Measurements from ENCODE around the gene GLRA3. TPM values are rescaled to one million over a fixed set of nuclear protein-coding genes. Genes with fewer than 3 reads are reported as not detected.

GLRA3 gene
- total and polyA plus RNA-seq, 2 experiments from 2014 or later: 0.03 to 0.19 TPM

GRCh38 chr4:174739576-174739975, 89.5 kb downstream of the GLRA3 start:
- DNase-seq (ENCODE audit: low spot score): no peak
- Histone ChIP-seq H3K27me3 (ENCODE audit: insufficient read depth) (no peaks in the 10 kb centered on the region), H3K4me1 (ENCODE audit: insufficient read depth) (no peaks in the 10 kb centered on the region), H2AFZ (no peak overlapping the region), H4K20me1 (replicated peaks; ENCODE audit: insufficient read depth) (no peaks in the 10 kb centered on the region), H3K9me2 (ENCODE audit: insufficient read depth) (no peaks in the 10 kb centered on the region), H3F3A (replicated peaks; ENCODE audit: low read depth) (no peaks in the 10 kb centered on the region), H3K36me3 (ENCODE audit: insufficient read depth) (no peaks in the 10 kb centered on the region), H3K27ac (ENCODE audit: low read depth) (no peak overlapping the region), H3K79me2 (replicated peaks; ENCODE audit: insufficient read depth) (no peaks in the 10 kb centered on the region), H3K4me2 (no peak overlapping the region), H3K4me3 (no peak overlapping the region)
- TF ChIP-seq EZH2phosphoT487 (IDR thresholded peaks at IDR 0.05; ENCODE audit: unreplicated experiment) (no peak), CREB1 (CRISPR knock-in tag; IDR thresholded peaks at IDR 0.05; ENCODE audit: low read depth) (no peak), POLR2AphosphoS5 (IDR thresholded peaks at IDR 0.05; ENCODE audit: low read depth) (no peak), ZNF114 (CRISPR knock-in tag; IDR thresholded peaks at IDR 0.05) (no peak), JUNB (IDR thresholded peaks at IDR 0.05; ENCODE audit: unreplicated experiment) (no peak)
- TF ChIP-seq, protein P1, sequence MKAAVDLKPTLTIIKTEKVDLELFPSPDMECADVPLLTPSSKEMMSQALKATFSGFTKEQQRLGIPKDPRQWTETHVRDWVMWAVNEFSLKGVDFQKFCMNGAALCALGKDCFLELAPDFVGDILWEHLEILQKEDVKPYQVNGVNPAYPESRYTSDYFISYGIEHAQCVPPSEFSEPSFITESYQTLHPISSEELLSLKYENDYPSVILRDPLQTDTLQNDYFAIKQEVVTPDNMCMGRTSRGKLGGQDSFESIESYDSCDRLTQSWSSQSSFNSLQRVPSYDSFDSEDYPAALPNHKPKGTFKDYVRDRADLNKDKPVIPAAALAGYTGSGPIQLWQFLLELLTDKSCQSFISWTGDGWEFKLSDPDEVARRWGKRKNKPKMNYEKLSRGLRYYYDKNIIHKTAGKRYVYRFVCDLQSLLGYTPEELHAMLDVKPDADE (IDR thresholded peaks at IDR 0.05): no peak
- ATAC-seq: no peak
- H3K27me3 Mint-ChIP-seq (ENCODE audit: insufficient read depth, low read depth, poor library complexity): no peaks in the 10 kb centered on the region
- no peak overlapping the region for H3K27ac Mint-ChIP-seq
- H3K4me3 Mint-ChIP-seq: no peak overlapping the region
- H3K9me3 Mint-ChIP-seq: no peaks in the 10 kb centered on the region; the same call in 2 of the 3 replicates
- no peaks in the 10 kb centered on the region for H3K4me1 Mint-ChIP-seq
- no peaks in the 10 kb centered on the region for H3K36me3 Mint-ChIP-seq (ENCODE audit: low read depth)

DNA sequence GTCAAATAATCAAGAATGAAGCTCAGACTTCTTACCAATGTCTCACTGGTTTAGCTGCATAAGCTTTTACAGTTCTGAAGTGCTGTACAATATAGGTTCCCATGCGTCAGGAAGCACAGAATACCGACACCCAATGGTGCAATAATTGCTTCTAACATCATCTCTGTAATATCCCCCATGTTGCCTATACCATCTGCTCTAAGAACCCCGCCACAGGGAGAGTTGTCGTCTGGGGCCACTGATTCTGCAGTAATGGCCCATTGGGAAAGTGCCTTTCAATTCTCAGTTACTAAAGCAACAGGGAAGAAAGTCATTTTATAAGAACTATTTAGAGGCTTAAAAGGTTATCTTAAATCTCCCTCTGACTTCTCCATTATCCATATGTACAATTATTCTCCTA, 94.9 kb downstream of the GLRA3 start:
- Histone ChIP-seq H3K4me2 (no peak overlapping the region), H3K4me3 (no peak overlapping the region), H3K4me1 (ENCODE audit: insufficient read depth) (no peaks in the 10 kb centered on the region), H3K27me3 (ENCODE audit: insufficient read depth) (no peaks in the 10 kb centered on the region), H3K9me2 (ENCODE audit: insufficient read depth) (no peaks in the 10 kb centered on the region), H3K27ac (ENCODE audit: low read depth) (no peak overlapping the region), H2AFZ (no peak overlapping the region), H4K20me1 (replicated peaks; ENCODE audit: insufficient read depth) (no peaks in the 10 kb centered on the region; the same call in 1 of the 2 replicates), H3F3A (replicated peaks; ENCODE audit: low read depth) (no peaks in the 10 kb centered on the region), H3K36me3 (ENCODE audit: insufficient read depth) (no peaks in the 10 kb centered on the region), H3K79me2 (replicated peaks; ENCODE audit: insufficient read depth) (no peaks in the 10 kb centered on the region)
- no peak overlapping the region for H3K4me3 Mint-ChIP-seq
- DNase-seq (ENCODE audit: low spot score) (no peak), ATAC-seq (no peak)
- no peak for TF ChIP-seq REST (IDR thresholded peaks at IDR 0.05; ENCODE audit: unreplicated experiment)
- TF ChIP-seq CREB1 (CRISPR knock-in tag; IDR thresholded peaks at IDR 0.05; ENCODE audit: low read depth): no peak
- TF ChIP-seq, protein P1 (IDR thresholded peaks at IDR 0.05): no peak
- TF ChIP-seq EZH2phosphoT487 (IDR thresholded peaks at IDR 0.05; ENCODE audit: unreplicated experiment): no peak
- no peak for TF ChIP-seq ZNF331 (CRISPR knock-in tag; IDR thresholded peaks at IDR 0.05; ENCODE audit: low read depth)
- H3K27ac Mint-ChIP-seq: no peak overlapping the region
- no peaks in the 10 kb centered on the region for H3K4me1 Mint-ChIP-seq
- no peaks in the 10 kb centered on the region for H3K27me3 Mint-ChIP-seq (ENCODE audit: insufficient read depth, low read depth, poor library complexity)
- H3K36me3 Mint-ChIP-seq (ENCODE audit: low read depth): no peaks in the 10 kb centered on the region
- H3K9me3 Mint-ChIP-seq: no peaks in the 10 kb centered on the region

Measured in GM23338 (cell line).